ENCODE data around the gene TRAF3.

TRAF3 gene

GRCh38 chr14:102824832-102825231 is 47.6 kb downstream of the TRAF3 start:
- TF ChIP-seq CTCF (IDR thresholded peaks at IDR 0.05; ENCODE audit: insufficient read depth, low read depth, low read length, missing control alignments): no peak
- no peak overlapping the region for H3K4me3 ChIP-seq (ENCODE audit: low read depth, low read length)
- DNase-seq (ENCODE audit: low read depth): no peak

GRCh38 chr14:102825307-102826095 is 48.3 kb downstream of the TRAF3 start:
- peak; percentile 49 for DNase-seq (ENCODE audit: low read depth)
- H3K4me3 ChIP-seq (ENCODE audit: low read depth, low read length): 0 out of 2 replicates have a peak overlapping the region, but pooled peaks have one; percentile 9
- no peak for TF ChIP-seq CTCF (IDR thresholded peaks at IDR 0.05; ENCODE audit: insufficient read depth, low read depth, low read length, missing control alignments)

GRCh38 chr14:102826161-102826560 is 48.9 kb downstream of the TRAF3 start:
- H3K4me3 ChIP-seq (ENCODE audit: low read depth, low read length): no peak overlapping the region
- no peak for TF ChIP-seq CTCF (IDR thresholded peaks at IDR 0.05; ENCODE audit: insufficient read depth, low read depth, low read length, missing control alignments)
- no peak for DNase-seq (ENCODE audit: low read depth)

DNA sequence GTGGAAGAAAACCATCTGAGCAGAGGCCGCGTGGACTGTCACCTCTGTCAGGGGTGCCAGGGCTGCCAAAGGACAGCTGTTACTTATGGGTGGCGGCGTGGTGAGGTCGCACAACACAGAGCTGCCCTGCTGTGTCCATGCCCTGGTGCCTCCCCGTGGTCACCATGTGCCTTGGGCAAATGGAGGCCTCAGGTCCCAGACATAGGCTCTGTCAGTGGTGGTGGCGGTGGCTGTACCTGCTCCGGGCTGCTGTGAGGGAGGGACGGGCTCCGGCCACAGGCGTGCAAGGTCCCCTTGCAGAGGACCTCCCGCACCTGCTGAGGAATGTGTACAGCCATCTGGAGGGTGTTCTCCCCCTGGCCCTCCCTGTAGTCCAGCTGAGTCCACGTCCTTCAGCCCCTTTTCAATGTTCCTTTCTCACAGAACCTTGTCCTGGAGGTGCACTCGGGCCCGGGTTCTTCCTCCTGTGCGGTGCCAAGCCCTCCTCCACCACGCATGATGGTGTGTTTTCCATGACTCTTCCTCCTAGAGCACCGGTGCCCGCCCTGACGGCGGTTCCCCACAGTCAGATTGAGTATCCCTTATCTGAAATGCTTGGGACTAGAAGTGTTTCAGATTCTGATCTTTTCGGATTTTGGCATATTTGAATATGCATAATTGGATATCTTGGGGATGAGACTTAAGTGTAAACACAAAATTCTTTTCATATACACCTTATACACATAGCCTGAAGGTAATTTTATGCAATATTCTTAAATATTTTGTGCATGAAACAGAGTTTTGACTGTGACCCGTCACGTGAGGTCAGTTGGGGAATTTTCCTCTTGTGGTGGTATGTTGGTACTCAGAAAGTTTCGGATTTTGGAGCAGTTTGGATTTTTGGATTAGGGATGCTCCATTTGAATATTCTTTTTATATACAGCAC is 49.8 kb downstream of the TRAF3 start:
- no peak for TF ChIP-seq CTCF (IDR thresholded peaks at IDR 0.05; ENCODE audit: insufficient read depth, low read depth, low read length, missing control alignments)
- DNase-seq (ENCODE audit: low read depth): no peak

DNA sequence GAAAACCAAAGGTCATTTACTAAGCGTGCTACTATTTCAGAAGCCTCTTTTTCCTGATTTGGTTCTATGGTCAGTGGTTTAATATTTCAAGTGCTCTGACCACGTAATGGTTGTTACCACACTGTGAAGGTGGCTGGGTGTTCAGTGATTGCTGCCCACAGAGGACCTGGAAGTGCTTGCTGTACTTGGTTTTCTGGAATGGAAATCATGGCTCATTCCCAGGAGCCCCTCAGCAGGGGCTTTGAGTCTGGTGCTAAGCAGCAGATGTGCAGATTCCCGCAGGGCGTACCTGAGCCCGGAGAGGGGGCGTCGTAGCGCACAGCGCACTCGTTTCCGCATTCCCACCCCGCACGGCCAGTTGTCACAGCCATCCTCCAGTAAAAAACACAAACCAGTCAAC is 50.5 kb downstream of the TRAF3 start:
- no peak for DNase-seq (ENCODE audit: low read depth)
- no peak overlapping the region for H3K4me3 ChIP-seq (ENCODE audit: low read depth, low read length)
- no peak for TF ChIP-seq CTCF (IDR thresholded peaks at IDR 0.05; ENCODE audit: insufficient read depth, low read depth, low read length, missing control alignments)

More for the DNA sequence above, 49.8 kb downstream of the TRAF3 start:
- no peak overlapping the region for H3K4me3 ChIP-seq (ENCODE audit: low read depth, low read length)

DNA sequence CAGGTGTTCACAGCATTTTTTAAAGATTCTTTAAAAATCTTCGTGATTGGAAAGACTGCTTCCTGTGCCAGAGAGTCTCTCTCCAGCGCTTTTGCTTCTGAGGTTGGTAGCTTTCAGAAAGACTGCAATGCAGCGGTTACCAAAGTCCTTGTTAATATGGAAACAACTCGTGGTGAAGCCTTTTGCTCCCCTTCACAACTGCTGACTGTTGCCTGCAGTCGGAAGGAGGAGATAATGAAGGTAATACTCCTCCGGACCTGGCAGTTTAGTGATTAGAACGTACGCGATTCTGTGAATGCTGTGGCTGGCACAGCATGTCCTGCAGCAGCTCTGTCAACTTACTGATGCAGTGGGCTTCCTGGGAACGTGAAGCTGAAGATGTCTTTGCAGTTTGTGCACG is 50.9 kb downstream of the TRAF3 start:
- no peak for TF ChIP-seq CTCF (IDR thresholded peaks at IDR 0.05; ENCODE audit: insufficient read depth, low read depth, low read length, missing control alignments)
- no peak for DNase-seq (ENCODE audit: low read depth)
- H3K4me3 ChIP-seq (ENCODE audit: low read depth, low read length): no peak overlapping the region
